ENCODE measurements around the gene MICAL3. TPM values are rescaled to one million over a fixed set of nuclear protein-coding genes. Genes with fewer than 3 reads are reported as not detected.
"Not testable (repeated sequence)": the region's sequence is repeated elsewhere in the genome, so short reads cannot be mapped to it uniquely, and the experiment has no call there.

Gene MICAL3, protein sequence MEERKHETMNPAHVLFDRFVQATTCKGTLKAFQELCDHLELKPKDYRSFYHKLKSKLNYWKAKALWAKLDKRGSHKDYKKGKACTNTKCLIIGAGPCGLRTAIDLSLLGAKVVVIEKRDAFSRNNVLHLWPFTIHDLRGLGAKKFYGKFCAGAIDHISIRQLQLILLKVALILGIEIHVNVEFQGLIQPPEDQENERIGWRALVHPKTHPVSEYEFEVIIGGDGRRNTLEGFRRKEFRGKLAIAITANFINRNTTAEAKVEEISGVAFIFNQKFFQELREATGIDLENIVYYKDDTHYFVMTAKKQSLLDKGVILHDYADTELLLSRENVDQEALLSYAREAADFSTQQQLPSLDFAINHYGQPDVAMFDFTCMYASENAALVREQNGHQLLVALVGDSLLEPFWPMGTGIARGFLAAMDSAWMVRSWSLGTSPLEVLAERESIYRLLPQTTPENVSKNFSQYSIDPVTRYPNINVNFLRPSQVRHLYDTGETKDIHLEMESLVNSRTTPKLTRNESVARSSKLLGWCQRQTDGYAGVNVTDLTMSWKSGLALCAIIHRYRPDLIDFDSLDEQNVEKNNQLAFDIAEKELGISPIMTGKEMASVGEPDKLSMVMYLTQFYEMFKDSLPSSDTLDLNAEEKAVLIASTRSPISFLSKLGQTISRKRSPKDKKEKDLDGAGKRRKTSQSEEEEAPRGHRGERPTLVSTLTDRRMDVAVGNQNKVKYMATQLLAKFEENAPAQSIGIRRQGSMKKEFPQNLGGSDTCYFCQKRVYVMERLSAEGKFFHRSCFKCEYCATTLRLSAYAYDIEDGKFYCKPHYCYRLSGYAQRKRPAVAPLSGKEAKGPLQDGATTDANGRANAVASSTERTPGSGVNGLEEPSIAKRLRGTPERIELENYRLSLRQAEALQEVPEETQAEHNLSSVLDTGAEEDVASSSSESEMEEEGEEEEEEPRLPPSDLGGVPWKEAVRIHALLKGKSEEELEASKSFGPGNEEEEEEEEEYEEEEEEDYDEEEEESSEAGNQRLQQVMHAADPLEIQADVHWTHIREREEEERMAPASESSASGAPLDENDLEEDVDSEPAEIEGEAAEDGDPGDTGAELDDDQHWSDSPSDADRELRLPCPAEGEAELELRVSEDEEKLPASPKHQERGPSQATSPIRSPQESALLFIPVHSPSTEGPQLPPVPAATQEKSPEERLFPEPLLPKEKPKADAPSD (N-terminal part only)
- total RNA-seq (2014; rRNA removed), result 23.7 and 27.8 TPM in 2 replicates
- percentile 70 among the genes with signal in this experiment for Bru-seq, nascent RNA
- BruChase-seq, experiment 1, labeled RNA remaining after a 6-hour chase, result percentile 71 among the genes with signal in this experiment
- BruChase-seq, experiment 2, labeled RNA remaining after a 2-hour chase, result percentile 66 among the genes with signal in this experiment
- long read RNA-seq, partial matches to known transcripts, result 9 of 18 reads
- long read RNA-seq, other reads (novel, unspliced or antisense), result 9 of 18 reads

DNA sequence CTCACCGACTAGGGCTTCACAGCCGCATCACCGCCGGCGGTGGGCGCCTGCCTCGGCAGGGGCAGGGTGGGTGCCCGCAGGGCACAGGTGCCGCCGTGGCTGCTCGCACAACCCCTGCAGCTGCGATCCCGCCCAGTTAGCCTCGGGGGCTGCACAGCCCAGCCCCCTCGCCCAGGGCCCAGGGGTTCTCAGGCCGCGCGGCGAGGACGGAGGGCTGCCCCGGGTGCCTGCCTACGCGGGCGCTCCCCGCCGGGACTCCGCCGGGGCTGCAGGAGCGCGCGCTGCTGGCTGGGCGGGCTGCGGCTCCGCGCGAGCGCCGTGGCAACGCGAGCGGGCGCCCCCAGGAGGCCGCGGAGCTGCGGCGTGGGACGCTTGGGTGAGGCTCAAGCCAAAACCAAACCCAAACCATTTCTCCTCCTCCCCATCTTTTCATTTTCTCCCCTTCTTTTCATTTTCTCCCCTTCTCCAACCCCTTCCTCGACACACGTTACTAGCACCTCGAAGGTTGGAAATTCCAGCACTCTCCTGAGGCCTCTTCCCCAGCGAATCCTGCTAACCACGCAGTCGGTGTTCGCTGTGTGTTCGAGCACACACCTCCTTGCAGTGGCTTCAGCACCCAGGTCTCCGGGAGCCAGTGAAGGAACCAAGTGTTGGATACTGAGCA lies at the start of gene MICAL3:
Gene MICAL3 (minus strand): TSS at position 286 of the 664 bp plus-strand sequence. CDS start 117,749 bp downstream, outside the sequence.
- Histone ChIP-seq H3K9ac (ENCODE audit: low read length) (peak within 1 kb of the TSS; percentile 70), H3K4me3 (ENCODE audit: low read length) (peak within 1 kb of the TSS; percentile 81), H3F3A (ENCODE audit: low read length, unreplicated experiment) (no peaks in the 10 kb centered on the region), H3K36me3 (ENCODE audit: low read depth, low read length) (no peaks in the 10 kb centered on the region), H2AFZ (ENCODE audit: low read length) (peak within 1 kb of the TSS; percentile 92), H3K9me3 (ENCODE audit: low read length) (no peaks in the 10 kb centered on the region), H3K9me2 (replicated peaks; ENCODE audit: low read length) (no peaks in the 10 kb centered on the region), H3K27me3 (ENCODE audit: low read length) (no peaks in the 10 kb centered on the region), H3K79me2 (ENCODE audit: low read length) (peaks cover 24% of the 10 kb centered on the region), H3K4me1 (ENCODE audit: insufficient read depth, low read length) (peaks cover 8% of the 10 kb centered on the region), H3K4me2 (ENCODE audit: low read length) (peak within 1 kb of the TSS; percentile 92), H3K27ac (ENCODE audit: low read length) (peak within 1 kb of the TSS; percentile 33), H4K20me1 (ENCODE audit: low read length) (no peaks in the 10 kb centered on the region)
- DNase-seq, result peak; percentile 74
- ATAC-seq, result peak; percentile 87
- ChIA-PET CTCF (interaction anchor here (3.7 kb wide), 1 partner anchor 52 kb away, joined by 18 read pairs; no protein-coding TSS in a partner anchor), POLR2A (ENCODE audit: unreplicated experiment) (no interaction called here)
- BruUV-seq (replicated peaks), result no TSS peak
- intact Hi-C loops (cut with micrococcal nuclease), result loop anchor here (2.0 to 10.0 kb wide), 3 partner anchors 33 to 190 kb away; partner anchors contain the start of gene PEX26
- TF ChIP-seq, protein P1, sequence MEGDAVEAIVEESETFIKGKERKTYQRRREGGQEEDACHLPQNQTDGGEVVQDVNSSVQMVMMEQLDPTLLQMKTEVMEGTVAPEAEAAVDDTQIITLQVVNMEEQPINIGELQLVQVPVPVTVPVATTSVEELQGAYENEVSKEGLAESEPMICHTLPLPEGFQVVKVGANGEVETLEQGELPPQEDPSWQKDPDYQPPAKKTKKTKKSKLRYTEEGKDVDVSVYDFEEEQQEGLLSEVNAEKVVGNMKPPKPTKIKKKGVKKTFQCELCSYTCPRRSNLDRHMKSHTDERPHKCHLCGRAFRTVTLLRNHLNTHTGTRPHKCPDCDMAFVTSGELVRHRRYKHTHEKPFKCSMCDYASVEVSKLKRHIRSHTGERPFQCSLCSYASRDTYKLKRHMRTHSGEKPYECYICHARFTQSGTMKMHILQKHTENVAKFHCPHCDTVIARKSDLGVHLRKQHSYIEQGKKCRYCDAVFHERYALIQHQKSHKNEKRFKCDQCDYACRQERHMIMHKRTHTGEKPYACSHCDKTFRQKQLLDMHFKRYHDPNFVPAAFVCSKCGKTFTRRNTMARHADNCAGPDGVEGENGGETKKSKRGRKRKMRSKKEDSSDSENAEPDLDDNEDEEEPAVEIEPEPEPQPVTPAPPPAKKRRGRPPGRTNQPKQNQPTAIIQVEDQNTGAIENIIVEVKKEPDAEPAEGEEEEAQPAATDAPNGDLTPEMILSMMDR (conservative IDR thresholded peaks at IDR 0.05; ENCODE audit: low read depth, low read length), result peak; percentile 51; the same call in 1 of the 2 replicates
- TF ChIP-seq EZH2phosphoT487 (IDR thresholded peaks at IDR 0.05; ENCODE audit: borderline replicate concordance, low read length) (no peak), EZH2 (IDR thresholded peaks at IDR 0.05; ENCODE audit: low read length, unreplicated experiment) (no peak)

DNA sequence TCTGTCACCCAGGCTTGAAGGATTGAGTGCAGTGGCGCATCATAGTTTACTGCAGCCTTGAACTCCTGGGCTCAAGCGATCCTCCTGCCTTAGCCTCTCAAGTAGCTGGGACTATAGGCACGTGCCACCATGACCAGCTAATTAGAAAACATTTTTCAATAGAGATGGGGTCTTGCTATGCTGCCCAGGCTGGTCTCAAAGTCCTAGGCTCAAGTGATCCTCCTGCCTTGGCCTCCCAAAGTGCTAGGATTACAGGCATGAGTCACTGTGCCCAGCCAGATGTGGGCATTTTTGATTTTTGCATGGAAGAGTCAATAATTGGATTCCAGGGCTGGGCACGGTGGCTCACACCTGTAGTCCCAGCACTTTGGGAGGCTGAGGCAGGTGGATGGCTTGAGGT lies 49.6 kb upstream of the MICAL3 start:
- POLR2A ChIA-PET (ENCODE audit: unreplicated experiment); BruUV-seq (replicated peaks); H3F3A ChIP-seq (ENCODE audit: low read length, unreplicated experiment); DNase-seq; H2AFZ ChIP-seq (ENCODE audit: low read length); H4K20me1 ChIP-seq (ENCODE audit: low read length); H3K36me3 ChIP-seq (ENCODE audit: low read depth, low read length); intact Hi-C loops (cut with micrococcal nuclease); H3K27me3 ChIP-seq (ENCODE audit: low read length); ATAC-seq; H3K9ac ChIP-seq (ENCODE audit: low read length); H3K9me3 ChIP-seq (ENCODE audit: low read length); H3K4me3 ChIP-seq (ENCODE audit: low read length); H3K27ac ChIP-seq (ENCODE audit: low read length); H3K9me2 ChIP-seq (replicated peaks; ENCODE audit: low read length); H3K4me2 ChIP-seq (ENCODE audit: low read length): not testable (repeated sequence)
- Histone ChIP-seq H3K4me1 (ENCODE audit: insufficient read depth, low read length) (peaks cover 28% of the 10 kb centered on the region), H3K79me2 (ENCODE audit: low read length) (peaks cover 22% of the 10 kb centered on the region)
- CTCF ChIA-PET, result interaction anchor here (0.7 kb wide), 1 partner anchor 47 kb away, joined by 10 read pairs; no protein-coding TSS in a partner anchor
